ENCODE results near the gene FBRS.

The FBRS gene

DNA sequence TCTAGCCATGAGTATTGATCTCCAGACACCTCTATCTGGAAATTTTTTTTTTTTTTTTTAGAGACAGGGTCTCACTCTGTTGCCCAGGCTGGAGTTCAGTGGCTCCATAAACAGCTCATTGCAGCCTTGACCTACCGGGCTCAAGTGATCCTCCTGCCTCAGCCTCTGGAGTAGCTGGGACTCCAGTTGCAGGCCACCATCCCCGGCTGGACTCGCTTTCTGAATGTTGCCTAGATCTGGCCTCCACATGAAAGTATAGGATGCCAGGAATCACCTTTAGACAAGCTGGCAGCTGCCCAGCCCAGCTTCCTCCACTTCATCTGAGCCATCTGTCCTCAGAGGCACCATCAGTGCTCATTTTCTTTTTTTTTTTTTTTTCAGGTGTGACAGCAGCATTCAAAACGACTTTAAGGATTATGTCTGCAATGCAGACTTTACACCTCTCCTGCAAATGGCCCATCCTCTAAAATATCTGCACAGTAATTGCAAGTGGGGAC, 13.8 kb upstream of the FBRS start:
- DNase-seq (ENCODE audit: low read depth, low spot score) = no peak

GRCh38 chr16:30645727-30646126, 12.5 kb upstream of the FBRS start:
- DNase-seq (ENCODE audit: low read depth, low spot score) = no peak

GRCh38 chr16:30647274-30647571, 11.0 kb upstream of the FBRS start:
- DNase-seq (ENCODE audit: low read depth, low spot score) = no peak

DNA sequence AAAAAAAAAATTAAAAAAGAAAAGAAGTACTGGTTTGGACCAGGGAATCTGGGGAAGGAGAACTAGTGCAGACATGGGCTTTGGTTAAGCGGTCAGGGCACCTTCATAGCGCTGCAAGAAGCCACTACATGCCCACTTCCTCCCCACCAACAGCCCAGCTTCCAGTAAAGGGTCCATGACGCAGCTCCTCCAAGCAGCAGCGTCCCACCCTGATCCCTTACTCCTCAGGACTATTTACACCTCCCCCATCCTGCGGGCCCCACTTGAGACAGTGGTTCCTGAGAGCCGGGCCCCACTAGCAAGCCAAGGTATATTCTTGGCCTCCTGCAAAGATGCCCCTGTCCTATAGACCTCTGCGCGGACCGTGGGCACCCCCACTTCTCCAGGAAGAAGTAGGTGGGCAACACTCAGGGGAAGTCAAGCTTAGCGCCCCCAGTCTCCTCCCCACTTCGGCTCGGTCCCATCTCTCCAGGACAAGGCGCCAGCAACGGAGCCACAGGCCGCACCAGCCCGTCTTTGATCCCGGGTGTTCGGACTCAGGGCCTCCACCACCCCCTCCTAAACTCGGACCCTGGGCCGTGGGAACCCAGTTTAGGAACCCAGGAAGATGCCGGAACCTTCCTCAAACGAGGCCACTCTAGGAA, 8.4 kb upstream of the FBRS start:
- DNase-seq (ENCODE audit: low read depth, low spot score) = no peak

DNA sequence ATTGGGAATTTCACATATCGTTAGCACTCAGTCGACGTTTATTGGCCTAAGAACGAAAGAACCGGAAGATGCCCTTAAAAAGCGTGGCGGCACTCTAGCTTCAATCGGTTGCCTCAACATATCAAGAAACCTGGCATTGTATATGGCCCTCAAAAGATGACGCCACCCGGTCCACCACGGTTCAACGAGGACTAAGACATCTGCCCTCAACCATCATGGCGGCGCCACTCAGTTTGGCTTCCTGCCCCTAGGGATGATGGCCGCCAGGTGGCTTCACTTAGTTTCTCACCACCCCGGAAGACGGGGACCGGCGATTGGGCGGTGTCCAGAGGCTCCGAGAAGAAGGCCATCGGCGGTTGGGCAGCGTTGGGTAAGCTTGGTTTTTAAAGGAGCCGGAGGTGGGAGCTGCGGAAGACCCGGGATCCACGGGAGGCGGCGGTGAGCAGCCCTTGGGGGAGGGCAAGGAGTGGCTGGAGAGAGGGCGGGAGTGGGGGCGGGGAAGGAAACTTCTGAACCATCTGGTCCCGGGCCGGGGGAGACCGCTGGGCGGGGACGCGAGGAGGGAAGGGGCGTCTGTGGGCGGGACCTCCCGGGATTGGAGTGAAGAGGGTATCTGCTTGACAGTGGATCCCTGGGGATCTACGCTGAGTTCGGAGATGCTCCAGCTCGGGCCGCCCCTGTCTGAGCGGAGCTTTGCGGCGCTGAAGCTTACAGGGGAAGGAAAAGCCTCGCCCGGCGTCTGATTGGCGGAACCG, 7.7 kb upstream of the FBRS start, which contains the start of gene PRR14:
Gene PRR14, plus strand, starts transcription at position 592 of the 755 bp plus-strand sequence. CDS start 686 bp downstream, outside the sequence.
- DNase-seq (ENCODE audit: low read depth, low spot score) = peak; percentile 99

GRCh38 chr16:30651124-30652004, 6.9 kb upstream of the FBRS start:
- no peak for DNase-seq (ENCODE audit: low read depth, low spot score)

DNA sequence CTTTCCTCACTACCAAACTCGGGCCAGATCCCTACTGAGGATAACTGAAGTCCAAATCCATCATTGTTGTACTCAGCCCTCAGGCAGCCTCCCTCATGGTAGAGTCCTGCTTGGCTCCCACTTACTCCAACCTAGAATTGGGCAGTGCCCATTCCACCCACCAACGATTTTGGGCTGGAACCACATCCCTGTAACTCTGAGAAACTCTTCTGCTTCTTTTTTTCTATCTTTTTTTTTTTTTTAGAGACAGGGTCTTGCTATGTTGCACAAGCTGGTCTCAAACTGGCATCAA, 6.3 kb upstream of the FBRS start:
- no peak for DNase-seq (ENCODE audit: low read depth, low spot score)

DNA sequence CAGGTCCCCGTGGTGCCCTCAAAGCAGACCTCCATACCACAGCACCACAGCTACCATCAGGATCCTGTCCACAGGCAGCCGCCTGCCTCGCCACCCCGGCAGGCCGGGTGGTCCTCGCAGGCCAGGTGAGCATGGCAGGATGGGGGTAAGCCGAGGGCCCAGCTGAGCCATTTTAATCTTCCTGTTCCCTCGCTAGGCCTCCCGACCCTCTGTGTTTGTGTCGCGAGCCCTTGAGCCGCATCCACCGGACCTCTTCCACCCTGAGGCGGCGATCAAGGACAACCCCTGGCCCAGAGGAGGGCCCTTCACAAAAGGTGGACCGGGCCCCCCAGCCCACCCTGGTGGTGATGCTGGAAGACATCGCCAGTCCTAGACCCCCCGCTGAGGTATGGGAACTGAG, 5.5 kb upstream of the FBRS start:
- no peak for DNase-seq (ENCODE audit: low read depth, low spot score)

DNA sequence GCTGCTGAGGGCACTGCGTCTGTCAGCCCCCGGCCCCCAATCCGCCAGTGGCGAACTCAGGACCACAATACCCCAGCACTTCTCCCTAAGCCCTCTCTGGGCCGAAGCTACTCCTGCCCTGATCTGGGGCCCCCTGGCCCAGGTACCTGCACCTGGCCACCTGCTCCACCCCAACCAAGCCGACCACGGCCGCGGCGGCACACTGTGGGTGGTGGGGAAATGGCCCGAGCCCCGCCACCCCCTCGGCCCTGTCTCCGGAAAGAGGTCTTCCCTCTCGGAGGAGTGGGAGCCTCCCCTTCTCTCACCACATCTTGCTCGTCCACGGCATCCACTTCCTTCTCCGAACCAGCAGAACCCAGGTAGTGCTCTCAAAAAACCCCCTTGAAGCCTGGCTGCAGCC, 3.4 kb upstream of the FBRS start:
- DNase-seq (ENCODE audit: low read depth, low spot score) = no peak

DNA sequence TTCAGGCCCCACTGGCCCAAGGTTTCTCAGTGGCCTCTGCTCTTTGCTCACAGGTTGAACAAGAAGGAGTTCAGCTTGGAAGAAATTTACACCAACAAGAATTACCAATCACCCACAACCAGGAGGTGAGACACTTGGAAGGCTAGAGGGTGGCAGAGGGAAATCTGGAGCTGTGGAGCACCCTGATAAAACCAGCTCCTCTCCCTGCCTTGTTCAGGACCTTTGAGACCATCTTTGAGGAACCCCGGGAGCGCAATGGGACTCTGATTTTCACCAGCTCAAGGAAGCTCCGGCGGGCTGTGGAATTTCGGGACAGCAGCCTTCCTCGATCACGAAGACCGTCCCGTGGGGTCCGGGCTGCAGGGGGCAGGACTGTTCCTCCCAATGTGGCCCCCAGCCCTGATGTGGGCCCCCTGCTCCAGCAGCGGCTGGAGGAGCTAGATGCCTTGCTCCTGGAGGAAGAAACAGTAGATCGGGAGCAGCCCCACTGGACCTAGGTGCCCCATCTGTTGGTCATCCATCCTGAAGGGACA, 2.4 kb upstream of the FBRS start:
- no peak for DNase-seq (ENCODE audit: low read depth, low spot score)

- no peak for DNase-seq (ENCODE audit: low read depth, low spot score)
These were observed 1.8 kb upstream of the FBRS start for GRCh38 chr16:30656388-30656787.

GRCh38 chr16:30656974-30657865, 1.0 kb upstream of the FBRS start:
- no peak for DNase-seq (ENCODE audit: low read depth, low spot score)

DNA sequence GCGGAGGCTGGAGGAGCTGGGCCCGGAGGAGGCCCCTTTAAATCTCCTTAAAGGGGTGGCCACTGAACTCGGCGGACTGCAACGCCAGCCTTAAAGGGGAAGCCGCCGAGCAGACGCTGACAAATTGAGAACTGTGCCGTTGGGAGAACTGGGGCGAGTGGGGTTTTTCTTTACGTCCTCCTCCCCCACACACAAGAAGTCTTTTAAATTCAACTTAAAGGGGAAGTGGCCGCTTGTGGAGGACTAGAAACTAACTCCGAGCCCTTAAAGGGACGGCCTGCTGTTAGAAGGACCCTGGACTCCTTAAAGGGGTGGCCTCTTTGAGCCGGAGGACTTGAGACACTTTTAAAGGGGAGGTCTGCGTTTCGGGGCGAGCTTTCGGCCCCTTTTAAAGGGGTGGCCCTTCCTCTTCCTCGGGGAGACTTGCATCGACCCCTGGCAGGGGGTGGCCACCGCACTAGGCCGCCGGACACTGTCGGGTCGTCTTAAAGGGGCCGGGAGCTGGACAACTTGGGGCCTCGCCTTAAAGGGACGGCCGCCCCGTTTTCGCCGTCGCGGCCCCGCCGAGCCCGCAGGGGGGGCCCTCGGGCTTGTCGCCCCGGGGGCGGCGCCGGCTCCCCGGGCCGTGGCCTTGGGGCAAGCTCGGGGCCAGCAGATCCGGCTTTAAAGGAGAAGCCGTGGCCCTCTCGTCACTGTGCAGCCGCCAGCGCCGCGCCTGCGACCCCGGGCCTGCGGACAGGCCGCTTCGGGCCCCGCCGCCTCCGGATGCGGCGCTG, 688 bp downstream of the FBRS start:
- DNase-seq (ENCODE audit: low read depth, low spot score) = peak; percentile 95

DNA sequence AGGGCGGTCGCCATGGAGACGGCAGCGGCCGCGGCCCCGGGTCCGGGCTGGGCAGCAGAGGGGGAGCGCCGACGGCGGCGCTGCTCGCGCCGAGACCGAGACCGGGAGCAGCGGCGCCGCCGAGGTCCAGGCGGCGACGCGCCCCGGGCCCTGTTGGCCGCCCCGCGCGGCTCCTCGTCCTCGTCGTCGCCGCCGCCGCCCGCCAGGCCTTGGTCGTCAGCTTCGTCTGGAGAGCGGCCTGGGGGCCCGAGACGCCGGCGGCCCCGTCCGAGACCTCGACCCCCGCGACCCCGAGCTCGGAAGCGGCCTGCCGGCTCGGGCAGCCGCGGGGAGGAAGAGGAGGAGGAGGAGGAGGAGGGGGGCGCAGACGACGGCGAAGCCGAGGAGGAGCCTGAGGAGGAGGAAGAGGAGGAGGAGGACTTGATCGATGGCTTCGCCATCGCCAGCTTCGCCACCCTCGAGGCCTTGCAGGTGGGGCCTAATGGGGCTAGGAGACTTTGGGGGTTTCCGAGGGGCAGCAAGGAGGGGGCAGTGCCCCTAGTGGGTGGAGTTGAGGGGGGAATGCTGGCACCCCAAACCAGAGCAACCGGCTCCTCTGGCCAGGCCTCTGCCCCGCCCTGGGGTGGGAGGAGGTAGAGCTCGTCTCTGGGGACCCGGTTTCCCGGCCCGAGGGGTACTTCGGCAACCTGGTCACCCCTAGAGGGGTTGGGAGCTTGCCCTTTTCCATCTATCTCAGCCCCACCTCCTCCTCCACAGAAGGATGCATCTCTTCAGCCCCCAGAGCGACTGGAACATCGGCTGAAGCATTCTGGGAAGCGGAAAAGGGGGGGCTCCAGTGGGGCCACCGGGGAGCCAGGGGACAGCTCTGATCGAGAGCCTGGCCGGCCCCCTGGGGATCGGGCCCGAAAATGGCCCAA, 1.5 kb downstream of the FBRS start:
- no peak for DNase-seq (ENCODE audit: low read depth, low spot score)

DNA sequence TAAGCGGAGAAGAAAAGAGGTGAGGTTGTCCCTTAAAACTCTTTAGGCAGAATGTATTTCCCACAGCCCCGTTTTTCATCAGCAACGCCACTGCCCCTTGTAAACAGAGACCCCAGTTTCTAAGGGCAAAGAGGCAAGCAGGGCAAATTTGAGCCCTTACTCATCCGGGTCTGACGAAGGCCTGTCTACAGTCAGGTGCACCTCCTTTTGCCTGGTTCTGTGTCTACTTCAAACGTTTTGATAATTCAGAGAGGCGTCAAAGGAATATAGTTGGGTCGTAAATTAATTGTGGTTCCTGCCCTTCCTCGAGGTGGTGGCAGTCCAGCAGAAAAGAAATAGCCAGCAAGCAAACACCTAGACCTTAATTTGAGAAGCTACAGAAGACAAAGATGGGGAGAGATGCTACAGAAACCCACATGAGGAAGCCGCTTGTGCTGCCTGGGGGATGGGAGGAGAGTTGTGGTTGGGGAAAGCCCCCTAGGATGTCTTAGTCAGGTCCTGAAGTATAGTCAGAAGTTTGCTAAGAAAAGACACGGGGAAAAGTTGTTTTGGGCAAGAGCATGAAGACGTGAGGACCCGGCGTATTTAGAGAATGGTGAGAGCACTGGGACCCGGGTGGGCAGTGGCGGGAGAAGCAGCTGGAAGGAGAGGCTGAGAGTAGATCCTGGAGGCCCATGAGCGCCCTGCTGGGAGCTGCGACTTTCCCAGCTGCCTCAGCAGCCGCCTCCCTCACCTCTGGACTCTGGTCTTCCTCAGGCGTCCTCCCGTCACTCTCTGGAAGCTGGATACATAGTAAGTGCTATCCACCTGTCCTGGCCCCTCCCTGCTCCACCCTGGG, 2.4 kb downstream of the FBRS start:
- no peak for DNase-seq (ENCODE audit: low read depth, low spot score)

DNA sequence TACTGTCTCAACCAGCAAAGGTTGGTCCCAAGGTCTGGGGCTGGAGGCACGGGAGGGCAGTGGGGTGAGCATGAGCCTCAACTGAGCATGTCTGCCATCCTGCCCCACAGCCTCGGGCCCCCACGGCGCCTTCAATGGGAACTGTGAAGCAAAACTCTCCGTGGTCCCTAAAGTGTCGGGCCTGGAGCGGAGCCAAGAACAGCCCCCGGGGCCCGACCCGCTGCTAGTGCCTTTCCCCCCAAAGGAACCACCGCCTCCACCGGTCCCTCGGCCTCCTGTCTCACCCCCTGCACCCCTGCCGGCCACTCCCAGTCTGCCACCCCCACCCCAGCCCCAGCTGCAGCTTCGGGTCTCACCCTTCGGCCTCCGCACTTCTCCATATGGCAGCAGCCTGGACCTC, 4.2 kb downstream of the FBRS start:
- no peak for DNase-seq (ENCODE audit: low read depth, low spot score)

GRCh38 chr16:30663038-30663437, 4.8 kb downstream of the FBRS start:
- no peak for DNase-seq (ENCODE audit: low read depth, low spot score)

- no peak for DNase-seq (ENCODE audit: low read depth, low spot score)
These were observed 5.6 kb downstream of the FBRS start for GRCh38 chr16:30663820-30664219.

Data from brain pericyte (primary cell).